Upper lobe of right lung (tissue), 1 donor: Measurements from ENCODE around the gene FOXK1. TPM values are rescaled to one million over a fixed set of nuclear protein-coding genes. Genes with fewer than 3 reads are reported as not detected.
A peak's percentile ranks its signal among the peaks of the same experiment; 100 is the strongest.

Experiments
- ATAC-seq: fragments of 200-7000 bp; cut with Tn5 transposase; one replicate; pipeline ENCODE4 v1.9.1; 2020; ENCODE audit warnings: mild to moderate bottlenecking, moderate library complexity
- DNase-seq: peaks from one replicate; pipeline ENCODE4 v3.0.0-alpha.2; 2020
- H3K27ac ChIP-seq: fragments of 200-600 bp; one replicate; pipeline ENCODE4 v1.8.0; 2022
- H3K27me3 ChIP-seq: fragments of 200-600 bp; one replicate; pipeline ENCODE4 v1.8.0; 2022; ENCODE audit warnings: mild to moderate bottlenecking
- H3K36me3 ChIP-seq: fragments of 200-600 bp; one replicate; pipeline ENCODE4 v1.8.0; 2022
- H3K4me1 ChIP-seq: fragments of 200-600 bp; one replicate; pipeline ENCODE4 v1.8.0; 2022
- H3K4me3 ChIP-seq: fragments of 200-600 bp; one replicate; pipeline ENCODE4 v1.8.0; 2022; ENCODE audit warnings: mild to moderate bottlenecking
- H3K9me3 ChIP-seq: fragments of 200-600 bp; one replicate; pipeline ENCODE4 v1.8.0; 2022
- CTCF ChIP-seq: fragments of 200-600 bp; IDR thresholded peaks from one replicate; pipeline ENCODE4 v1.8.0; 2022; ENCODE audit warnings: antibody characterized with exemption
- intact Hi-C: fragments of 100-400 bp; cut with DNase I; formaldehyde crosslinking; loops from one replicate; pipeline ENCODE4 v1.11.0; 2022
- total RNA-seq: library from RNA; stranded (reverse); fragmentation: NEBNext Ultra II Directional; extraction: Animal tissue kit (Norgen Biotek cat#: 25700); gene quantifications from one replicate; pipeline ENCODE4 v1.2.1, GENCODE V29; 2021
- donor health status: DM: no; HTN: yes; CAD: no; lungs with severe emphysema.

Gene FOXK1
- total RNA-seq, 1 donor from 2014 or later: 33.3 TPM

DNA sequence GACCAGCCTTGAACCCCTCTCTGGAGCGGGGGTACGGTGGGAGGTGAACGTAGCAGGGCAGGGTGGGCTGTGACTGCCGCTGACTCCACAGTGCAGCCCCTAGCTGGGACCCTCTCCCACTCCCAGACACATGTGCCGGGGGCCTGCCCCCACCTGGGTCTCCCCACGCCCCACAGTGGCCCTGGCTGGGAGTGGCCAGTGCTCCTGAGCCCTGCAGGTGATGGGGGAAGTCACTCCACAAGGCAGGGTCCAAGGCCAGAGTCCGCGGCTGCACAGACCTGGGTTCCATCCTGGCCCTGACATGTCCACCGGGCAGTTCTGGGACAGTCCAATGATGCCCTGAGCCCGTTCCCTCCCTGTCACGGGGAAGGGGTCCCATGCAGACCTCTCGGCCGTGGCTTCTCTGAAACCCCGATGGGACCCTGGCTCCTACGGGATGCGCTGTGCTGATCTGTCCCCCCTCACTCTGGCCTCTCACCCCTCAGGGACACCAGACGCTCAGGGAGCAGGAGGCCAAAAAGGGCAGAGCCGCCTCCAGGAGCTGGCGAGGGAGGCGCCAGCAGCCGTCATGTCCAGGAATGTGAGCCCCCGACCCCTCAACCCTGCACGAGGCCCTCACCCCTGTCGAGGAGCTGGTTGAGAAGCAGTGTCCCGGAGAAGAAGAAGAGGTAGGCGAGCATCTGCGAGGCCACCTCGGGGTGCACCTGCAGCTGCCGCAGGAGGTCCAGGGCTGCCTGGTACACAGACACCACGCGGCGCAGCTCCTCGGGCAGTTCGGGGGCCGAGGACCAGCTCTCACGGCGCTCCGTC, 133.7 kb downstream of the FOXK1 start:
- ATAC-seq: no peak
- H3K4me3 ChIP-seq: no peak overlapping the region
- intact Hi-C loops: no loop called here
- H3K27me3 ChIP-seq: no peaks in the 10 kb centered on the region
- H3K4me1 ChIP-seq: no peaks in the 10 kb centered on the region
- no peak for DNase-seq
- H3K36me3 ChIP-seq: no peaks in the 10 kb centered on the region
- H3K27ac ChIP-seq: no peak overlapping the region
- no peak for TF ChIP-seq CTCF
- H3K9me3 ChIP-seq: no peaks in the 10 kb centered on the region

DNA sequence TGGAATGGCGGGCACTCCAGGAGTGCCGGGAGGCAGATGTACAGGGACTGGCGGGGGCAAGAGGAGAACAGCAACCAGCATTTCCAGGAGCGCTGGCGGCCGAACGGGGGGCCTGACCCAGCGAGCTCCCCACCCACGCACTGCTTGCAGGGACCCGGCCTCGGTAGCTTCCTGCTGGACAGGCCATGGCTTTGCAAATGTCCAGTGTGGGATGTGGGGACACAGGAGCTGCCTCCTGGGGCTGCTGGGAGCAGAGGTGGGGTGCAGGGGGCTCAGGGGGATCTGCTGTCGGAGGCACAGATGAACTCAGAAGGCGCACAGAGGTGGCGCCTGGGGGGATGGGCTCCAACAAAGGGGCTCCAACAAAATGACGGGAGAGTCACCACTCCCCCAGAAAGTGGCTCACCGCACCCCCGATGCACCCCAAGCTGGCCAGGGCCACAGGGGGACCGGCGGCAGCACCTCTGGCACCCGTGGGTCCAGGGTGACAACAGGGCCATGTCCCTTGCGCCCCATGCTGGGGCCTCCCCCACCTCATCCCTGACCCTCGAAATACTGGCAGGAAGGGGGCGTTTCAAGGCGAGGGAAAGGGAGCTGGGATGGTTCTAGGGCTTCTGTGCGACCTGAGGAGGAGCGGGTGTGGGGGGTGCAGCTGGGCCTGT, 134.5 kb downstream of the FOXK1 start:
- no peaks in the 10 kb centered on the region for H3K27me3 ChIP-seq
- intact Hi-C loops: no loop called here
- no peaks in the 10 kb centered on the region for H3K9me3 ChIP-seq
- ATAC-seq: no peak
- no peaks in the 10 kb centered on the region for H3K4me1 ChIP-seq
- no peak overlapping the region for H3K4me3 ChIP-seq
- no peaks in the 10 kb centered on the region for H3K36me3 ChIP-seq
- no peak for DNase-seq
- TF ChIP-seq CTCF: no peak
- no peak overlapping the region for H3K27ac ChIP-seq

- Histone ChIP-seq H3K4me3 (no peak overlapping the region), H3K4me1 (no peaks in the 10 kb centered on the region), H3K36me3 (no peaks in the 10 kb centered on the region), H3K27ac (no peak overlapping the region), H3K27me3 (no peaks in the 10 kb centered on the region), H3K9me3 (no peaks in the 10 kb centered on the region)
- DNase-seq (no peak), ATAC-seq (no peak)
- intact Hi-C loops: no loop called here
- no peak for TF ChIP-seq CTCF
Measured at GRCh38 chr7:4817178-4817901, 135.2 kb downstream of the FOXK1 start.

GRCh38 chr7:4818000-4818794, 136.1 kb downstream of the FOXK1 start:
- intact Hi-C loops: no loop called here
- no peak overlapping the region for H3K27ac ChIP-seq
- H3K9me3 ChIP-seq: no peaks in the 10 kb centered on the region
- H3K27me3 ChIP-seq: no peaks in the 10 kb centered on the region
- H3K4me1 ChIP-seq: no peaks in the 10 kb centered on the region
- no peak for TF ChIP-seq CTCF
- H3K36me3 ChIP-seq: no peaks in the 10 kb centered on the region
- no peak for ATAC-seq
- peak; percentile 62 for DNase-seq
- H3K4me3 ChIP-seq: no peak overlapping the region
